ENCODE results near the gene ZNF200.
"Not testable (repeated sequence)": the region's sequence is repeated elsewhere in the genome, so short reads cannot be mapped to it uniquely, and the experiment has no call there.

Gene ZNF200

GRCh38 chr16:3198334-3199072, 36.5 kb downstream of the ZNF200 start:
- no peak for DNase-seq

- DNase-seq, result not testable (repeated sequence)
Observed at GRCh38 chr16:3197694-3198333, 37.1 kb downstream of the ZNF200 start.

- DNase-seq, result no peak
Observed at GRCh38 chr16:3195975-3196374, 39.0 kb downstream of the ZNF200 start.

GRCh38 chr16:3194792-3195191, 40.2 kb downstream of the ZNF200 start:
- no peak for DNase-seq

GRCh38 chr16:3193221-3194212, 41.4 kb downstream of the ZNF200 start:
- DNase-seq, result no peak

GRCh38 chr16:3192476-3193019, 42.4 kb downstream of the ZNF200 start:
- DNase-seq, result no peak

GRCh38 chr16:3190949-3191353, 44.0 kb downstream of the ZNF200 start:
- no peak for DNase-seq

GRCh38 chr16:3189869-3190268, 45.1 kb downstream of the ZNF200 start:
- no peak for DNase-seq

- DNase-seq, result no peak
Observed at GRCh38 chr16:3188925-3189825, 45.8 kb downstream of the ZNF200 start.

- no peak for DNase-seq
Observed at GRCh38 chr16:3188675-3188924, 46.4 kb downstream of the ZNF200 start.

GRCh38 chr16:3187798-3188674, 46.9 kb downstream of the ZNF200 start, which contains the start of gene OR1F1:
Gene OR1F1 (plus strand): TSS chr16:3188204.
- DNase-seq, result peak; percentile 25

GRCh38 chr16:3186946-3187690, 47.8 kb downstream of the ZNF200 start:
- DNase-seq, result no peak

GRCh38 chr16:3183445-3184139, 51.4 kb downstream of the ZNF200 start:
- no peak for DNase-seq

GRCh38 chr16:3182608-3183444, 52.1 kb downstream of the ZNF200 start:
- DNase-seq, result no peak

- DNase-seq, result not testable (repeated sequence)
Observed at GRCh38 chr16:3182293-3182607, 52.7 kb downstream of the ZNF200 start.

- DNase-seq, result no peak
Observed at GRCh38 chr16:3180445-3180878, 54.5 kb downstream of the ZNF200 start.

- no peak for DNase-seq
Observed at GRCh38 chr16:3179651-3180050, 55.3 kb downstream of the ZNF200 start.

- no peak for DNase-seq
Observed at GRCh38 chr16:3175157-3176093, 59.5 kb downstream of the ZNF200 start.

Measured in CD4-positive, alpha-beta T cell treated with Interleukin-4 for 4 hours (primary cell).